ENCODE measurements around the gene SLC9A9.

- TF ChIP-seq, protein P1, sequence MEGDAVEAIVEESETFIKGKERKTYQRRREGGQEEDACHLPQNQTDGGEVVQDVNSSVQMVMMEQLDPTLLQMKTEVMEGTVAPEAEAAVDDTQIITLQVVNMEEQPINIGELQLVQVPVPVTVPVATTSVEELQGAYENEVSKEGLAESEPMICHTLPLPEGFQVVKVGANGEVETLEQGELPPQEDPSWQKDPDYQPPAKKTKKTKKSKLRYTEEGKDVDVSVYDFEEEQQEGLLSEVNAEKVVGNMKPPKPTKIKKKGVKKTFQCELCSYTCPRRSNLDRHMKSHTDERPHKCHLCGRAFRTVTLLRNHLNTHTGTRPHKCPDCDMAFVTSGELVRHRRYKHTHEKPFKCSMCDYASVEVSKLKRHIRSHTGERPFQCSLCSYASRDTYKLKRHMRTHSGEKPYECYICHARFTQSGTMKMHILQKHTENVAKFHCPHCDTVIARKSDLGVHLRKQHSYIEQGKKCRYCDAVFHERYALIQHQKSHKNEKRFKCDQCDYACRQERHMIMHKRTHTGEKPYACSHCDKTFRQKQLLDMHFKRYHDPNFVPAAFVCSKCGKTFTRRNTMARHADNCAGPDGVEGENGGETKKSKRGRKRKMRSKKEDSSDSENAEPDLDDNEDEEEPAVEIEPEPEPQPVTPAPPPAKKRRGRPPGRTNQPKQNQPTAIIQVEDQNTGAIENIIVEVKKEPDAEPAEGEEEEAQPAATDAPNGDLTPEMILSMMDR (IDR thresholded peaks at IDR 0.05), result no peak
- no peak for TF ChIP-seq EP300 (IDR thresholded peaks at IDR 0.05)
- TF ChIP-seq POLR2AphosphoS5 (IDR thresholded peaks at IDR 0.05), result no peak
- no peak for TF ChIP-seq POLR2A (IDR thresholded peaks at IDR 0.05; ENCODE audit: low read depth)
These were observed 517.9 kb downstream of the SLC9A9 start for GRCh38 chr3:143330296-143330868.

All from esophagus muscularis mucosa (tissue), 4 donors.